SJSA1 (cell line): ENCODE measurements around the gene AGAP2. TPM values are rescaled to one million over a fixed set of nuclear protein-coding genes. Genes with fewer than 3 reads are reported as not detected.

Experiments used
- DNase-seq, 2 experiments: peaks; one replicate each; pipeline ENCODE4 v3.0.0-alpha.2; 2015 to 2020; ENCODE audit warnings: low spot score in 2 of 2, low read depth in 1 of 2
- H3K27ac ChIP-seq: fragments of 250-450 bp; sonication (Bioruptor Pico); 2 replicates; pipeline ENCODE4 v1.5.1; 2020; ENCODE audit warnings: mild to moderate bottlenecking, moderate library complexity
- H3K27me3 ChIP-seq: fragments of 250-450 bp; sonication (Bioruptor Pico); replicated peaks from 2 replicates; pipeline ENCODE4 v1.5.1; 2020; ENCODE audit warnings: mild to moderate bottlenecking, moderate library complexity
- H3K36me3 ChIP-seq: fragments of 250-450 bp; sonication (Bioruptor Pico); 2 replicates; pipeline ENCODE4 v1.5.1; 2020; ENCODE audit warnings: mild to moderate bottlenecking
- H3K4me1 ChIP-seq: fragments of 250-450 bp; sonication (Bioruptor Pico); replicated peaks from 2 replicates; pipeline ENCODE4 v1.6.1; 2021; ENCODE audit warnings: mild to moderate bottlenecking
- H3K4me3 ChIP-seq: fragments of 250-450 bp; sonication (Bioruptor Pico); 2 replicates; pipeline ENCODE4 v1.5.1; 2020; ENCODE audit warnings: mild to moderate bottlenecking
- H3K9me3 ChIP-seq: fragments of 250-450 bp; sonication (Bioruptor Pico); replicated peaks from 2 replicates; pipeline ENCODE4 v1.5.1; 2020; ENCODE audit warnings: mild to moderate bottlenecking
- total RNA-seq: library from RNA; depleted of rRNA; stranded (reverse); fragments of >200 nt; shearing (Covaris generic); gene quantifications from 2 replicates; pipeline ENCODE4 v1.2.3, GENCODE V29; 2014

The AGAP2 gene
- total RNA-seq, 1 experiment from 2014 or later, result 0.89 TPM

- Histone ChIP-seq H3K27me3 (peaks cover 52% of the 10 kb centered on the region), H3K4me1 (peaks cover 31% of the 10 kb centered on the region), H3K9me3 (peaks cover 25% of the 10 kb centered on the region), H3K27ac (no peak overlapping the region), H3K4me3 (peak overlapping the region; percentile 21), H3K36me3 (peaks cover 49% of the 10 kb centered on the region)
- no peak for DNase-seq
These were observed 26.1 kb upstream of the AGAP2 start for GRCh38 chr12:57764662-57765002.

- peaks cover 53% of the 10 kb centered on the region for H3K27me3 ChIP-seq
- no peak overlapping the region for H3K27ac ChIP-seq
- peaks cover 45% of the 10 kb centered on the region for H3K36me3 ChIP-seq
- H3K4me1 ChIP-seq, result peaks cover 31% of the 10 kb centered on the region
- H3K4me3 ChIP-seq, result no peak overlapping the region
- peaks cover 25% of the 10 kb centered on the region for H3K9me3 ChIP-seq
- peak; percentile 69 to 80 for DNase-seq
These were observed 25.5 kb upstream of the AGAP2 start for GRCh38 chr12:57763881-57764661.

GRCh38 chr12:57762463-57762862, 23.9 kb upstream of the AGAP2 start:
- H3K4me1 ChIP-seq, result peaks cover 31% of the 10 kb centered on the region
- peaks cover 42% of the 10 kb centered on the region for H3K36me3 ChIP-seq
- H3K9me3 ChIP-seq, result peaks cover 25% of the 10 kb centered on the region
- peak in 1 of 2 experiments; percentile 81 for DNase-seq
- H3K27ac ChIP-seq, result no peak overlapping the region
- no peak overlapping the region for H3K4me3 ChIP-seq
- H3K27me3 ChIP-seq, result peaks cover 52% of the 10 kb centered on the region

GRCh38 chr12:57761391-57761998, 23.0 kb upstream of the AGAP2 start:
- Histone ChIP-seq H3K9me3 (peaks cover 22% of the 10 kb centered on the region), H3K4me3 (no peak overlapping the region), H3K27me3 (peaks cover 45% of the 10 kb centered on the region), H3K27ac (no peak overlapping the region), H3K4me1 (peaks cover 23% of the 10 kb centered on the region), H3K36me3 (peaks cover 34% of the 10 kb centered on the region)
- no peak for DNase-seq

GRCh38 chr12:57760347-57760982, 21.9 kb upstream of the AGAP2 start:
- Histone ChIP-seq H3K27ac (no peak overlapping the region), H3K9me3 (peaks cover 12% of the 10 kb centered on the region), H3K36me3 (peaks cover 24% of the 10 kb centered on the region), H3K4me3 (no peak overlapping the region), H3K4me1 (peaks cover 20% of the 10 kb centered on the region), H3K27me3 (peaks cover 43% of the 10 kb centered on the region)
- DNase-seq, result peak in 1 of 2 experiments; percentile 80

GRCh38 chr12:57759360-57759980, 20.9 kb upstream of the AGAP2 start:
- Histone ChIP-seq H3K9me3 (peaks cover 2% of the 10 kb centered on the region; the same call in 1 of the 2 replicates), H3K36me3 (peaks cover 15% of the 10 kb centered on the region), H3K27me3 (peaks cover 36% of the 10 kb centered on the region), H3K27ac (no peak overlapping the region), H3K4me3 (no peak overlapping the region), H3K4me1 (peaks cover 13% of the 10 kb centered on the region)
- no peak for DNase-seq

GRCh38 chr12:57758552-57759359, 20.2 kb upstream of the AGAP2 start:
- Histone ChIP-seq H3K27ac (no peak overlapping the region), H3K9me3 (no peaks in the 10 kb centered on the region), H3K36me3 (peaks cover 15% of the 10 kb centered on the region), H3K4me1 (peaks cover 17% of the 10 kb centered on the region), H3K27me3 (peaks cover 36% of the 10 kb centered on the region), H3K4me3 (no peak overlapping the region)
- peak in 1 of 2 experiments; percentile 73 for DNase-seq

- DNase-seq, result no peak
- no peak overlapping the region for H3K4me3 ChIP-seq
- H3K36me3 ChIP-seq, result peaks cover 15% of the 10 kb centered on the region
- peaks cover 32% of the 10 kb centered on the region for H3K27me3 ChIP-seq
- H3K4me1 ChIP-seq, result peaks cover 27% of the 10 kb centered on the region
- no peaks in the 10 kb centered on the region for H3K9me3 ChIP-seq
- no peak overlapping the region for H3K27ac ChIP-seq
These were observed 19.2 kb upstream of the AGAP2 start for GRCh38 chr12:57757771-57758170.

GRCh38 chr12:57756406-57757341, 18.1 kb upstream of the AGAP2 start:
- Histone ChIP-seq H3K9me3 (no peaks in the 10 kb centered on the region), H3K27me3 (peaks cover 29% of the 10 kb centered on the region), H3K36me3 (peaks cover 19% of the 10 kb centered on the region), H3K27ac (no peak overlapping the region), H3K4me1 (peaks cover 30% of the 10 kb centered on the region), H3K4me3 (no peak overlapping the region)
- peak; percentile 90 to 99 for DNase-seq

- H3K27me3 ChIP-seq, result peaks cover 29% of the 10 kb centered on the region
- DNase-seq, result peak; percentile 85 to 96
- H3K4me1 ChIP-seq, result peaks cover 38% of the 10 kb centered on the region
- no peaks in the 10 kb centered on the region for H3K9me3 ChIP-seq
- no peak overlapping the region for H3K27ac ChIP-seq
- H3K4me3 ChIP-seq, result peak overlapping the region; percentile 41
- peaks cover 28% of the 10 kb centered on the region for H3K36me3 ChIP-seq
These were observed 17.2 kb upstream of the AGAP2 start for GRCh38 chr12:57755454-57756372.

- DNase-seq, result peak in 1 of 2 experiments; percentile 97
- H3K27ac ChIP-seq, result no peak overlapping the region
- peak overlapping the region; percentile 41 for H3K4me3 ChIP-seq
- peaks cover 29% of the 10 kb centered on the region for H3K27me3 ChIP-seq
- H3K4me1 ChIP-seq, result peaks cover 41% of the 10 kb centered on the region
- H3K9me3 ChIP-seq, result no peaks in the 10 kb centered on the region
- peaks cover 34% of the 10 kb centered on the region for H3K36me3 ChIP-seq
These were observed 16.6 kb upstream of the AGAP2 start for GRCh38 chr12:57755194-57755453.
